GM12874 (cell line): ENCODE results near the gene LTBP1.

Experiments
- TF ChIP-seq, protein P1 (sequence below): IDR thresholded peaks from 2 replicates; pipeline ENCODE4 v1.5.1; 2011; ENCODE audit warnings: low read depth, mild to moderate bottlenecking, control low read depth, low read length, moderate library complexity; ENCODE audit not compliant: insufficient read depth

The LTBP1 gene

GRCh38 chr2:33381301-33381858 lies 434.6 kb downstream of the LTBP1 start:
- TF ChIP-seq, protein P1, sequence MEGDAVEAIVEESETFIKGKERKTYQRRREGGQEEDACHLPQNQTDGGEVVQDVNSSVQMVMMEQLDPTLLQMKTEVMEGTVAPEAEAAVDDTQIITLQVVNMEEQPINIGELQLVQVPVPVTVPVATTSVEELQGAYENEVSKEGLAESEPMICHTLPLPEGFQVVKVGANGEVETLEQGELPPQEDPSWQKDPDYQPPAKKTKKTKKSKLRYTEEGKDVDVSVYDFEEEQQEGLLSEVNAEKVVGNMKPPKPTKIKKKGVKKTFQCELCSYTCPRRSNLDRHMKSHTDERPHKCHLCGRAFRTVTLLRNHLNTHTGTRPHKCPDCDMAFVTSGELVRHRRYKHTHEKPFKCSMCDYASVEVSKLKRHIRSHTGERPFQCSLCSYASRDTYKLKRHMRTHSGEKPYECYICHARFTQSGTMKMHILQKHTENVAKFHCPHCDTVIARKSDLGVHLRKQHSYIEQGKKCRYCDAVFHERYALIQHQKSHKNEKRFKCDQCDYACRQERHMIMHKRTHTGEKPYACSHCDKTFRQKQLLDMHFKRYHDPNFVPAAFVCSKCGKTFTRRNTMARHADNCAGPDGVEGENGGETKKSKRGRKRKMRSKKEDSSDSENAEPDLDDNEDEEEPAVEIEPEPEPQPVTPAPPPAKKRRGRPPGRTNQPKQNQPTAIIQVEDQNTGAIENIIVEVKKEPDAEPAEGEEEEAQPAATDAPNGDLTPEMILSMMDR = no peak

GRCh38 chr2:33383855-33384598 lies 437.3 kb downstream of the LTBP1 start:
- TF ChIP-seq, protein P1 = no peak

DNA sequence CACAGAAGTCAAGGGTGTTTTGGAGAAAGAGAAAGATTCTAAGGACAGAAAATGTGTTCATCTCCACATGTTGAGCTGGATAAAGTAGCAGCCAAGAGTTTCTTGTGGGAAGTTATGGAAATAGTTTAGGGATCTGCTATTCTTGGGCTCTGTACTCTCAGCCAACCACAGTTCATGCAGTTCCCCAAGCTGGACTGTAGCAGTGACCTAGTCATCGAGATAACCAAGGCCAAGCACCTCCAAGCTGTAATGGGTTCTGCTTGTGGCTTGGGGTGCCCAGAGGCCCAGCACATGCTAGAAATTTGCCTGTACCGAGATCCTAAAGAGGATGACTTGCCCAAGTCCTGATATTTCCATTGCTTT lies 437.8 kb downstream of the LTBP1 start:
- TF ChIP-seq, protein P1 = no peak

DNA sequence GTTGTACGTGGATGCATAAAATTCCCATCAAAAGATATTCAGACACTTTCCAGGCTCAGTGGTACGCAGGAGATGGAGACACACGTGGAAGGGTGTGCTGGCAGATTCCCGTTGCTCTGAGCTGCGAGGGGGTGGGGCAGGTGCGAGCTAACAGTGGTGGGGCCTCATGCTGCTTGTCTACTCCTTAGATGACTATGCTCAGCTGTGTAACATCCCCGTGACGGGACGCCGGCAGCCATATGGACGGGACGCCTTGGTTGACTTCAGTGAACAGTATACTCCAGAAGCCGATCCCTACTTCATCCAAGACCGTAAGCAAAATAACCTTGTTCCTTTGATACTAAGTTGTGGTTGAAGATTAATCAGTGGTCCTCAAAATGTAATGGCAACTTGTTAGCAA lies 442.2 kb downstream of the LTBP1 start:
- TF ChIP-seq, protein P1 = no peak

- TF ChIP-seq, protein P1 = no peak
Observed at GRCh38 chr2:33391529-33392255, 444.9 kb downstream of the LTBP1 start.

GRCh38 chr2:33392366-33392765 lies 445.6 kb downstream of the LTBP1 start:
- TF ChIP-seq, protein P1 = no peak

DNA sequence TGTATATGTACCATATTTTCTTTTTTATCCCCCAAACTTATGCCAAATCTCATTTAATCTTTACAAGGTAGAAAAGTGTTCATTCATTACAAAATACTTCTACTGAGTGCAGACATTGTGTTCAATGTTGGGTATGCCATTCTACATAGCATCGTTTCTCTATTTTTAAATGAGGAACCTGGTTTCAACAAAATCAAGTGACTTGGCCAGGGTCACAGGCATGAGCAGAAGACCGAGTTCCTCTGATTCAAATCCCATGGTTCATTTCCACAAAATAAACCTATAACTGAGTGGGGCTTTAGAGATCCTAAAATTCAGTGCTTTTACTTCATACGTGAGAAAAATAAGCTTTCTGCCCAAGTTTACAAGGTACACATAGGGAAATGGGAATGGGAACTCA lies 448.3 kb downstream of the LTBP1 start:
- TF ChIP-seq, protein P1 = no peak
